ENCODE results near the gene KLKB1. TPM values are rescaled to one million over a fixed set of nuclear protein-coding genes. Genes with fewer than 3 reads are reported as not detected.
A peak's percentile ranks its signal among the peaks of the same experiment; 100 is the strongest.

Gene KLKB1
- total RNA-seq, 1 experiment from 2014 or later, result not detected

GRCh38 chr4:186190581-186191199 lies 36.6 kb upstream of the KLKB1 start:
- no peaks in the 10 kb centered on the region for H4K20me1 ChIP-seq (ENCODE audit: insufficient read depth)
- ChIA-PET POLR2A (ENCODE audit: unreplicated experiment) (interaction anchor here (0.6 to 0.7 kb wide), 2 partner anchors 794 to 856 kb away, joined by 3 read pairs; partner anchors contain the start of gene ANKRD37), CTCF (no interaction called here)
- intact Hi-C loops (cut with micrococcal nuclease; ENCODE audit: unreplicated experiment), result loop anchor here (2.0 kb wide), 1 partner anchor 122 kb away; the partner anchor contains the start of gene TLR3
- peak overlapping the region; percentile 92 for H3K4me2 ChIP-seq
- peak overlapping the region; percentile 70 for H3K4me3 ChIP-seq
- H3K4me1 ChIP-seq (replicated peaks; ENCODE audit: insufficient read depth), result peaks cover 8% of the 10 kb centered on the region
- TF ChIP-seq CTCF (conservative IDR thresholded peaks at IDR 0.05) (no peak), EZH2 (IDR thresholded peaks at IDR 0.05; ENCODE audit: low read depth) (no peak)
- H3K79me2 ChIP-seq (ENCODE audit: low read depth), result no peaks in the 10 kb centered on the region
- no peaks in the 10 kb centered on the region for H3K9me3 ChIP-seq (ENCODE audit: insufficient read depth, low read depth)
- BruUV-seq (replicated peaks), result no TSS peak
- peak overlapping the region; percentile 93 for H2AFZ ChIP-seq
- no peaks in the 10 kb centered on the region for H3F3A ChIP-seq (ENCODE audit: insufficient read depth, low read depth)
- no peaks in the 10 kb centered on the region for H3K9me2 ChIP-seq (ENCODE audit: insufficient read depth)
- DNase-seq, result no peak
- no peaks in the 10 kb centered on the region for H3K27me3 ChIP-seq (ENCODE audit: insufficient read depth, low read depth)
- no peak overlapping the region for H3K27ac ChIP-seq
- no peaks in the 10 kb centered on the region for H3K36me3 ChIP-seq (ENCODE audit: low read depth)

GRCh38 chr4:186191200-186192065 lies 35.9 kb upstream of the KLKB1 start, which contains the start of gene CYP4V2:
CYP4V2 (plus strand) TSS chr4:186191567; CDS start chr4:186191824, 257 bp downstream.
- POLR2A ChIA-PET (ENCODE audit: unreplicated experiment), result interaction anchor here (0.6 to 0.7 kb wide), 3 partner anchors 26 to 857 kb away, joined by 3 to 6 read pairs (median 3); partner anchors contain the start of gene ANKRD37
- H4K20me1 ChIP-seq (ENCODE audit: insufficient read depth), result no peaks in the 10 kb centered on the region
- intact Hi-C loops (cut with micrococcal nuclease; ENCODE audit: unreplicated experiment), result loop anchor here (2.0 kb wide), 1 partner anchor 123 kb away; the partner anchor contains the start of gene TLR3
- H2AFZ ChIP-seq, result peak within 1 kb of the TSS; percentile 93
- H3K36me3 ChIP-seq (ENCODE audit: low read depth), result no peaks in the 10 kb centered on the region
- H3K79me2 ChIP-seq (ENCODE audit: low read depth), result no peaks in the 10 kb centered on the region
- no peaks in the 10 kb centered on the region for H3K9me3 ChIP-seq (ENCODE audit: insufficient read depth, low read depth)
- no TSS peak for BruUV-seq (replicated peaks)
- peak in 1 of 2 experiments; percentile 78 for DNase-seq
- H3K27me3 ChIP-seq (ENCODE audit: insufficient read depth, low read depth), result no peaks in the 10 kb centered on the region
- H3K27ac ChIP-seq, result no peak within 1 kb of the TSS
- H3K4me1 ChIP-seq (replicated peaks; ENCODE audit: insufficient read depth), result peaks cover 8% of the 10 kb centered on the region
- H3K4me3 ChIP-seq, result peak within 1 kb of the TSS; percentile 70
- no peaks in the 10 kb centered on the region for H3F3A ChIP-seq (ENCODE audit: insufficient read depth, low read depth)
- CTCF ChIA-PET, result interaction anchor here (0.6 kb wide), 1 partner anchor 40 kb away, joined by 3 read pairs; no protein-coding TSS in a partner anchor
- H3K4me2 ChIP-seq, result peak within 1 kb of the TSS; percentile 92
- H3K9me2 ChIP-seq (ENCODE audit: insufficient read depth), result no peaks in the 10 kb centered on the region
- TF ChIP-seq EZH2 (IDR thresholded peaks at IDR 0.05; ENCODE audit: low read depth), result no peak
- no peak for TF ChIP-seq CTCF (conservative IDR thresholded peaks at IDR 0.05)

DNA sequence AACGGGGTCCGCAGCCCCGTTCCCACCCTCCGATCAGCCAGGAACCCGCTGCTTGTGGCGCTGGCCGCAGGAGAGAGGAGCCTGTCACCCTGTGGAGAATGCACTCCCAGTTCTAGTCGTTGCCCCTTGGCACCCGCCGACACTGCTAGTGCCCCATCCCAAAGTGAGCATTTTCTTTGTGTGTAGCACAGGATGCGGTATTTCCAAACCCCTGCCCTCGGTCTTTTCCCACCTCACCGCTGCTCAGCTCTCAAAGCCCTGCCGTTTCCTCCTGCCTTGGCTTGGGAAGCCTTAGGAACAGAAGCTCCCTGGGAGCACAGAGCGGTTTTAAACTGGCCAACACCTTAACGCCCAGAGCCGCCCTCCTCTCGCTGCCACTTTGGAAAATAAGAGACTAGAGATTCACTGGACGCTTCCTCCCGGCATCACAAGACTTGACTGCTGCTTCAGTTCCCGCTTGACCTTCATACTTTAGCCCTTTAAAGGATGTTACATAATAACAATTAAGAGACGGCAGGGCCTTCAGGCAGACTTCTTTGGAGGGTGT lies 35.2 kb upstream of the KLKB1 start:
- intact Hi-C loops (cut with micrococcal nuclease; ENCODE audit: unreplicated experiment), result no loop called here
- TF ChIP-seq CTCF (conservative IDR thresholded peaks at IDR 0.05), result no peak
- no peak for TF ChIP-seq EZH2 (IDR thresholded peaks at IDR 0.05; ENCODE audit: low read depth)
- Histone ChIP-seq H3K79me2 (ENCODE audit: low read depth) (no peaks in the 10 kb centered on the region), H4K20me1 (ENCODE audit: insufficient read depth) (no peaks in the 10 kb centered on the region), H3K4me2 (peak overlapping the region; percentile 92), H3K4me3 (peak overlapping the region; percentile 70), H3K9me3 (ENCODE audit: insufficient read depth, low read depth) (no peaks in the 10 kb centered on the region), H3K9me2 (ENCODE audit: insufficient read depth) (no peaks in the 10 kb centered on the region), H3F3A (ENCODE audit: insufficient read depth, low read depth) (no peaks in the 10 kb centered on the region), H3K36me3 (ENCODE audit: low read depth) (no peaks in the 10 kb centered on the region), H3K27ac (no peak overlapping the region), H2AFZ (peak overlapping the region; percentile 79), H3K4me1 (replicated peaks; ENCODE audit: insufficient read depth) (peaks cover 8% of the 10 kb centered on the region), H3K27me3 (ENCODE audit: insufficient read depth, low read depth) (no peaks in the 10 kb centered on the region)
- peak in 1 of 2 experiments; percentile 20 for DNase-seq
- POLR2A ChIA-PET (ENCODE audit: unreplicated experiment), result no interaction called here
- TSS peak; percentile 53 for BruUV-seq (replicated peaks)
- CTCF ChIA-PET, result interaction anchor here (0.6 kb wide), 1 partner anchor 39 kb away, joined by 3 read pairs; no protein-coding TSS in a partner anchor

All from PC-9 (cell line).